Activated naive CD4-positive, alpha-beta T cell treated with anti-CD3 and anti-CD28 coated beads, Interleukin-2, amount 50 U/mL, for 24 hours (primary cell): Measurements from ENCODE around the gene GBP4.

ENCODE experiments used
- H3K27ac Mint-ChIP-seq: one replicate; pipeline ENCODE4 v1.8.0; 2021; ENCODE audit warnings: mild to moderate bottlenecking, mixed read lengths
- H3K27me3 Mint-ChIP-seq: one replicate; pipeline ENCODE4 v1.8.0; 2021; ENCODE audit warnings: mixed read lengths
- H3K36me3 Mint-ChIP-seq: one replicate; pipeline ENCODE4 v1.8.0; 2021; ENCODE audit warnings: mixed read lengths
- H3K4me1 Mint-ChIP-seq: one replicate; pipeline ENCODE4 v1.8.0; 2021; ENCODE audit warnings: mixed read lengths
- H3K4me3 Mint-ChIP-seq: one replicate; pipeline ENCODE4 v1.8.0; 2021; ENCODE audit warnings: mild to moderate bottlenecking, mixed read lengths
- H3K9me3 Mint-ChIP-seq: one replicate; pipeline ENCODE4 v1.8.0; 2021; ENCODE audit warnings: mixed read lengths

The GBP4 gene

DNA sequence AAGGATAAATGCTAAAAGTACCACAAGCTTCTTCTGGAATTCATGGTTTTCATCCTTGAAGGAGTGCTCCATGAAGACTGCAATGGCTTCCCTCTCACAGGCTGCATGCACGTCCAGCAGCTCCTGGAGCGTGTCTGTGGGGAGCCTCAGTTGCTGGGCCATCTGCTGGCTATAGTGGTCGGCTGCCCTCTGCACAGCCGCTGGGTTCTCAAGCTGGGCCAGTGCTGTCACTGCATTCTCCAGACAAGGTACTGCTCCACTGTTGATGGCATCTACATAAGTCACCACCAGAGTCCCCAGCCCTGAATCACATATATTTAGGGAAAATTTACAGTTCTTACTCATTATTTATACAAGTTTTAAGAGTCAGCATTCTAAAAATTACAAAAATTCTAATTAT lies 8.7 kb downstream of the GBP4 start:
- Mint-ChIP-seq H3K4me3 (no peak overlapping the region), H3K4me1 (peaks cover 63% of the 10 kb centered on the region), H3K9me3 (no peaks in the 10 kb centered on the region), H3K36me3 (peaks cover 52% of the 10 kb centered on the region), H3K27ac (peak overlapping the region; percentile 30), H3K27me3 (no peaks in the 10 kb centered on the region)

DNA sequence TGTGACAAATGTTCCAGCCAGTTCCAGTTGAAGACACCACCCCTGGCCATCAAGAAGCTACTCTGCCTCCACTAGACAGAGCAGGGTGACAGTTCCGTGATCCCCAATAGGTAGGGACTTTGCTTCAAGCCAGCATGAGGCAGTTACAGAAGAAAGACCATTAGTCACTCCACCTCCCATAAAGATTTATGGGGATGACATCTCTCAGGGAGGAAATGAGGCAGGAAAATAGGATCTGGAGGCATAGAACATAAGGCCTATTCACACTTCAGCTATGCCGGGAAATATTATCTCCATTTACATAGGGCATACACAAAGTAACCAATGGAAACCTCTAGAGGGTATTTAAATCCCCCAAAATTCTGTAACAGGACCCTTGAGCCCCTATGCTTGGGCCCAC lies 19.4 kb downstream of the GBP4 start:
- peaks cover 5% of the 10 kb centered on the region for H3K4me1 Mint-ChIP-seq
- no peaks in the 10 kb centered on the region for H3K27me3 Mint-ChIP-seq
- H3K9me3 Mint-ChIP-seq, result no peaks in the 10 kb centered on the region
- peaks cover 32% of the 10 kb centered on the region for H3K36me3 Mint-ChIP-seq
- no peak overlapping the region for H3K4me3 Mint-ChIP-seq
- H3K27ac Mint-ChIP-seq, result no peak overlapping the region

- H3K36me3 Mint-ChIP-seq, result peaks cover 13% of the 10 kb centered on the region
- H3K27me3 Mint-ChIP-seq, result no peaks in the 10 kb centered on the region
- no peak overlapping the region for H3K27ac Mint-ChIP-seq
- H3K4me1 Mint-ChIP-seq, result peaks cover 5% of the 10 kb centered on the region
- H3K9me3 Mint-ChIP-seq, result no peaks in the 10 kb centered on the region
- no peak overlapping the region for H3K4me3 Mint-ChIP-seq
These were observed 21.8 kb downstream of the GBP4 start for GRCh38 chr1:89176971-89177370.

DNA sequence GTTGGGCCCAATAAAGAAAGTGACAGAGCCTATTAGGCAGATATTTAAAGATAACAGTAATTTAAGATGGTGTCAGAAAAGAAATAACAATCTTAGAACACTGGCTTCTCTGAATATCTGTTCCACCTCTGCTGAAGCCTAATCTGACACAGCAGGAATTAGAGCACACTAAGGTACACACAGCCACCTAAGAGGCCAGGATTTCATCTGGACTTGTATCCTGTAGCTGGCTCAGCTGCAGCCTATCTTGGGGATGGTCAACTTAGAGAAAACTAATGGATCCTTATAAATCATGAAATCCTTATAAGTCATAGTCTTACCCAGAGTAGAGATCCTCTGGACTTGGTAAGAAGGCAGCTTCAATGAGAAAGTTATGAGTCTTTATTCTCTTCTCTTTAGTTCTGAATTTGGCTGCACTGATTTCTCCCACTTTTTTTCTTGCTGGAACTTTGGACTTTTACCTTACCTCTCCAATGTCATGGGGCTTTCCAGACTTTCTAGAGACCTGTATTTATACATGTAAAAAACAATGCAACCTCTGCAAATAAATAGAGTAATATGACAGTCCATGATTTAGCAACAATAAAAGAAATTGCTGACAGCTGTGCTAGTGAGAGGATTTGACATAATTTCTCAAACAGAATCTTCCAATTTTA lies 23.0 kb downstream of the GBP4 start, which contains the start of gene GBP7:
Gene GBP7, minus strand, starts transcription at position 403 of the 656 bp plus-strand sequence. CDS start 4,068 bp downstream, outside the sequence.
- Mint-ChIP-seq H3K27ac (no peak within 1 kb of the TSS), H3K36me3 (peaks cover 5% of the 10 kb centered on the region), H3K4me1 (peaks cover 5% of the 10 kb centered on the region), H3K4me3 (no peak within 1 kb of the TSS), H3K9me3 (no peaks in the 10 kb centered on the region), H3K27me3 (no peaks in the 10 kb centered on the region)

DNA sequence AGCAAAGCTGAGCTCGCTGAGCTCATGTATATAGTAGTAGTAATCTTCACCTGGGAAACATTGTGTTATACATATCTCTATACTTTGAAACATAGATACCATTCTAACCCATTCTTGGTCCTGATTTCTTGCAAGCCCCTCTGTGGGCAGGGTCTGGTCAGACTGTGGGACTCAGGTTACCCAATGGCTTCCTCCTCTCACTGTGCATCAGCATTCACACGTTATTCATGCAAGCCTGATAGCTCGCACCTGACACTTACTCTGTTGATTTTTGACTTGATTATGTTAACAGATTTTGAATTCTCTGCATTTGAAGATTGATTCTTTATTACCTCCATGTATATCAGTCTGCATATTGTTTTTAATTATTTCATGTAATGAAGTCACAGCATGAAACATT lies 24.3 kb downstream of the GBP4 start:
- H3K27ac Mint-ChIP-seq, result no peak overlapping the region
- H3K27me3 Mint-ChIP-seq, result no peaks in the 10 kb centered on the region
- no peaks in the 10 kb centered on the region for H3K9me3 Mint-ChIP-seq
- no peak overlapping the region for H3K4me3 Mint-ChIP-seq
- peaks cover 5% of the 10 kb centered on the region for H3K4me1 Mint-ChIP-seq
- peaks cover 2% of the 10 kb centered on the region for H3K36me3 Mint-ChIP-seq

DNA sequence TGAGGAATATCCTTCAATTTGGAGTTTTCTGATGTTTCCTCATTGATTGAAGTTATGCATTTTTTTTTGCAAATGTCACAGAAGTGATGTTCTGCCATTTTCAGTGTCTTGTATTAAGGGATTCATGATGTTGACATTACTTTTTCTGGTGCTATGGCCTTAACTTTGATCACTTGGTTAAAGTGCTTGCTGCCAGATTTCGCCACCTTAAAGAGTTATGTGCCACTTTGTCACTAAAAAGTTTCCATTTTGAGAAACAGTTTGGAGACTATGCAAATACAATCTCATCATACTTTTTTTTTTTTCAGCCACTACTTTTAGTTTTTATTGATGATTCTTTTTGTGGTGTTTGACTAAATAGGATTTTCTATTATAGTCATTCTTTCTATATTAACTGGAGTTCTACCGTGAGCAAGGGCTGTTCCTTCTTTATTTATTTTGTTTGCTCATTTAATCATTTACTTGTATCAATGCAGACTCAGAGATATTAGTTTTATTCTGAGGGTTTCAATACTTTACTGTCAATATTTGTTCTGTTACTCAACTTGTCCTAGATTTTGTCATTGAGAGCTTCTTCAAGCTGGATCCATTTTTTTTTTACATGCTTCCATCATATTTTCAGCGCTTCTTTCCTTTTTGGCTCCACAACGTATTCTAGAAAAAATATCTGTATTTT lies 26.1 kb downstream of the GBP4 start:
- Mint-ChIP-seq H3K27me3 (no peaks in the 10 kb centered on the region), H3K36me3 (peaks cover 2% of the 10 kb centered on the region), H3K4me3 (no peak overlapping the region), H3K9me3 (no peaks in the 10 kb centered on the region), H3K27ac (no peak overlapping the region), H3K4me1 (peaks cover 5% of the 10 kb centered on the region)

GRCh38 chr1:89171067-89171438 lies 27.7 kb downstream of the GBP4 start:
- Mint-ChIP-seq H3K27me3 (no peaks in the 10 kb centered on the region), H3K27ac (no peak overlapping the region), H3K36me3 (peaks cover 2% of the 10 kb centered on the region), H3K9me3 (no peaks in the 10 kb centered on the region), H3K4me3 (no peak overlapping the region), H3K4me1 (no peaks in the 10 kb centered on the region)

DNA sequence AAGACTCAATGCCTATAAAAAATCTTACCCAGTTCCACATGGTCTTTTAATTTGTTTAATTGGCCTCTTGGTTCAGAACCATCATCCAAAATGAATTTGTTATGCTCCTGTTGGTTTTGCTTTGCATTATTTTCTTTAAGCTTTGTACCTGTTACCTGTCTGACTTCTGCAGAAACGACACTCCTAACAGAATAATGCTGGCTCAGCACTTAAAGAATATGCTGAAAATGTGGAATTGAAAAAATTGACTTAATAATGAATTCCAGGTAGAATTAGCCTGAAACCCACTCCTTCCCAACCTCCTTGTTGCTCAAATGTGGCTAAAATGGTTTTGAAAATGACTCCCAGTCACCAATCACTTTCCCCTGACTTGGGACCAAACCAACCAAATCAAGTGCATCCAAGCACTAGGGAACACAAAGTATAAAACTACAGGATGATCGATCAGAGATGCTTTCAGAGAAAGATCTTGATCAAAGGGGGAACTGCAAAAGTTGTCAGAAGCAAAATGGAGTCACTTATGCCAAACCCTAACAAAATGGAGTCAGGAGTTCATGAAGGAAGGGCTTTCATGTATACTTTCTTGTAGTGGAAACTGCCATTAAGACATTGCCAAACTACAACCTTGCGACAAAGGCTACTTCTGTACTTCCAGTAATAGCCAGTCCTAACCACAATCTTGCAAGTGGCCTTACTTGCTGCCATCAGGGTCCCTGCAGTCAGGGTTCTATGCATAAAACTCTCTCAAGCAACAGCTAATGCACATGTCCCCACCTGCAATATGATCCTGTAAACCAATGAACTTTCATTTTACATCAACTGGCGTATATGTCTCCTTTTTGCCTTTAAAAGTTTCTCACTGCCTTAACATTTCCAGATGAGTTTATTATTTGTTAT lies 28.3 kb downstream of the GBP4 start:
- H3K27ac Mint-ChIP-seq, result no peak overlapping the region
- no peak overlapping the region for H3K4me3 Mint-ChIP-seq
- no peaks in the 10 kb centered on the region for H3K4me1 Mint-ChIP-seq
- H3K36me3 Mint-ChIP-seq, result peaks cover 2% of the 10 kb centered on the region
- H3K27me3 Mint-ChIP-seq, result no peaks in the 10 kb centered on the region
- H3K9me3 Mint-ChIP-seq, result no peaks in the 10 kb centered on the region

DNA sequence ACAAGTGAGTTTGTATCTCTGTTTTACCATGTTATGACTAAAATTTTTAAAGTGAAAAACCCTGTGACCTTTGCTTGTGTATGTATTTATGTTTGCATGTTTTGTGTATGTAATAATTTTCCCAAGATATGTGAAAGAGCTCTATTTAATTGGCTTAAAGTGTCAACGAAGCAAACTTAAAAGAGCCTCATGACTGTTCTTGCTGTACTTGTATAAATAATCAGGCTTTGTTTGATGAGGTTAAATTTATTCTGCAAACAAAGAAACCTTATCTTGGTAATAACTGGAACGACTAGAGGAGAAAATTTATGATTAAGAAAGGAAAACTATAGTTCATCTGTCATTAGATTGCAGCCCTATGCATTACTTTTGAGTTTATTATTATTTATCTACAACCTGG lies 29.6 kb downstream of the GBP4 start:
- no peaks in the 10 kb centered on the region for H3K27me3 Mint-ChIP-seq

DNA sequence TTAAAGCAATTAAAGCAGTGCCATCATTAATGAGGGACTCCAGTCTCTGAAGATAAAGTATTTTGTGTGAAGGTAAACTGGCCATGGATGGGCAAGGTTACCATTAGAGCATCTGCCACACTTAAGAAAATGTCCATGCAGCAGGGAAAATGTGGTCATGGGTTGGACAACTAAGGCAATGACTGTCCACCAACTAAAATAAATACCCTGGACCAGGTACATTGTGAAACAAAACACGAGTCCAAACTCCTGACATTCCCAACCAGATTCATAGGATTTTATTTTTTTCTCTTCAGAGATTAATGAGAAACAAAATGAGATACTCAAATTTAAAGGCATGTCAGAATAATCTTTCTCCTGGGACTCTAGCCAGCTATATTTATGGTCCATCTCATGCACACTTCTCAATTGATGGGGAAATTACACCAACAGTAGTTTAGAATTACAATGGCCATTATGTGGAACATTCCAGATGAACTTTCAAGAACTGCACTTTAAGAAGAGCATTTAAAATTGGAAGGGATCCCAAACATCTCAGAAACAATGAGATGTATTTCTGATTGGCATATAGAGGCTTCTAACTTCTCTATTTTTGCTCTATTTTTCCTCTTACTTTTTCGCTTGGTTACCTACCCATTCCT lies 31.0 kb downstream of the GBP4 start:
- H3K4me1 Mint-ChIP-seq, result no peaks in the 10 kb centered on the region
- H3K9me3 Mint-ChIP-seq, result no peaks in the 10 kb centered on the region
- H3K36me3 Mint-ChIP-seq, result no peaks in the 10 kb centered on the region
- no peak overlapping the region for H3K4me3 Mint-ChIP-seq
- no peak overlapping the region for H3K27ac Mint-ChIP-seq
- H3K27me3 Mint-ChIP-seq, result no peaks in the 10 kb centered on the region

More for the DNA sequence above, 29.6 kb downstream of the GBP4 start:
- no peak overlapping the region for H3K4me3 Mint-ChIP-seq
- no peak overlapping the region for H3K27ac Mint-ChIP-seq
- peaks cover 2% of the 10 kb centered on the region for H3K36me3 Mint-ChIP-seq
- H3K4me1 Mint-ChIP-seq, result no peaks in the 10 kb centered on the region
- no peaks in the 10 kb centered on the region for H3K9me3 Mint-ChIP-seq

GRCh38 chr1:89166705-89167104 lies 32.0 kb downstream of the GBP4 start:
- Mint-ChIP-seq H3K36me3 (no peaks in the 10 kb centered on the region), H3K4me3 (no peak overlapping the region), H3K27ac (no peak overlapping the region), H3K27me3 (no peaks in the 10 kb centered on the region), H3K9me3 (no peaks in the 10 kb centered on the region), H3K4me1 (no peaks in the 10 kb centered on the region)

GRCh38 chr1:89165811-89166210 lies 32.9 kb downstream of the GBP4 start:
- no peaks in the 10 kb centered on the region for H3K4me1 Mint-ChIP-seq
- no peak overlapping the region for H3K27ac Mint-ChIP-seq
- H3K4me3 Mint-ChIP-seq, result no peak overlapping the region
- no peaks in the 10 kb centered on the region for H3K27me3 Mint-ChIP-seq
- no peaks in the 10 kb centered on the region for H3K36me3 Mint-ChIP-seq
- no peaks in the 10 kb centered on the region for H3K9me3 Mint-ChIP-seq

DNA sequence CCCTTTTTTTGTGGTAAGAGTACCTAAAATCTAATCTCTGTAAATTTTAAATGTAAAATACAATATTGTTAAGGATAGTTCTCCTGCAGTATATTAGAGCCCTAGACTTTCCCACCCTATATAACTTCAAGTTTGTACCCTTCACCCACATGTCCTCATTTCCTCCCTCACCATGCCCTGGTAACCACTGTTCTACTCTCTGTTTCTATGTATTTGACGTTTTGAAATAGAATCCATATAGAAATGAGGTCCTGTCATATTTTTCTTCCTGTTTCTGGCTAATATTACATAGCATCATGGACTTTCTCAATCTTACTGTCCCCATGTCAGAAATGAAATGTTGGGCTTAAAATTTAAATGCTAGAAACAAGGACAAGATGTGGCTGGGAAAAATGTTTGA lies 47.7 kb downstream of the GBP4 start:
- Mint-ChIP-seq H3K27ac (no peak overlapping the region), H3K4me1 (peaks cover 8% of the 10 kb centered on the region), H3K4me3 (no peak overlapping the region), H3K36me3 (peaks cover 6% of the 10 kb centered on the region), H3K27me3 (no peaks in the 10 kb centered on the region), H3K9me3 (peaks cover 10% of the 10 kb centered on the region)

- H3K4me1 Mint-ChIP-seq, result peaks cover 13% of the 10 kb centered on the region
- peaks cover 3% of the 10 kb centered on the region for H3K36me3 Mint-ChIP-seq
- H3K27ac Mint-ChIP-seq, result no peak overlapping the region
These were observed 48.8 kb downstream of the GBP4 start for GRCh38 chr1:89149976-89150375.

DNA sequence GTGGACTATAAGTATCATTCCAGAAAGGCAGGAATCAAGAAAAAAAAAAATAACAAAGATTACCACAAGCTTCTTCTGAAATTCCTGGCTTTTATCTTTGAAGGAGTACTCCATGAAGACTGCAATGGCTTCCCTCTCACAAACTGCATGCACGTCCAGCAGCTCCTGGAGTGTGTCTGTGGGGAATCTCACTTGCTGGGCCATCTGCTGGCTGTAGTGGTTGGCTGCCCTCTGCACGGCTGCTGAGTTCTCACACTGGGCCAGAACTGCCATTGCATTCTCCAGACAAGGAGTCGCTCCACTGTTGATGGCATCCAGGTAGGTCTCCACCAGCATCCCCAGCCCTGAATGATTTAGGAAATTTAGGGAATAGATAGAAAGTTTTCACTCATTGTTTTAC lies 49.5 kb downstream of the GBP4 start:
- peaks cover 7% of the 10 kb centered on the region for H3K9me3 Mint-ChIP-seq
- no peak overlapping the region for H3K27ac Mint-ChIP-seq
- H3K27me3 Mint-ChIP-seq, result no peaks in the 10 kb centered on the region
- H3K4me1 Mint-ChIP-seq, result peaks cover 13% of the 10 kb centered on the region
- no peak overlapping the region for H3K4me3 Mint-ChIP-seq
- H3K36me3 Mint-ChIP-seq, result peaks cover 3% of the 10 kb centered on the region

More at GRCh38 chr1:89149976-89150375, 48.8 kb downstream of the GBP4 start:
- H3K4me3 Mint-ChIP-seq, result no peak overlapping the region
- H3K9me3 Mint-ChIP-seq, result peaks cover 7% of the 10 kb centered on the region
- H3K27me3 Mint-ChIP-seq, result no peaks in the 10 kb centered on the region
